Activated CD4-positive, alpha-beta T cell treated with anti-CD3 and anti-CD28 coated beads, Interleukin-2, amount 50 U/mL, for 16 hours (primary cell): ENCODE measurements around the gene NID2.

Source experiments
- DNase-seq: peaks from one replicate; pipeline ENCODE4 v3.0.0-alpha.2; 2020

NID2 gene, protein sequence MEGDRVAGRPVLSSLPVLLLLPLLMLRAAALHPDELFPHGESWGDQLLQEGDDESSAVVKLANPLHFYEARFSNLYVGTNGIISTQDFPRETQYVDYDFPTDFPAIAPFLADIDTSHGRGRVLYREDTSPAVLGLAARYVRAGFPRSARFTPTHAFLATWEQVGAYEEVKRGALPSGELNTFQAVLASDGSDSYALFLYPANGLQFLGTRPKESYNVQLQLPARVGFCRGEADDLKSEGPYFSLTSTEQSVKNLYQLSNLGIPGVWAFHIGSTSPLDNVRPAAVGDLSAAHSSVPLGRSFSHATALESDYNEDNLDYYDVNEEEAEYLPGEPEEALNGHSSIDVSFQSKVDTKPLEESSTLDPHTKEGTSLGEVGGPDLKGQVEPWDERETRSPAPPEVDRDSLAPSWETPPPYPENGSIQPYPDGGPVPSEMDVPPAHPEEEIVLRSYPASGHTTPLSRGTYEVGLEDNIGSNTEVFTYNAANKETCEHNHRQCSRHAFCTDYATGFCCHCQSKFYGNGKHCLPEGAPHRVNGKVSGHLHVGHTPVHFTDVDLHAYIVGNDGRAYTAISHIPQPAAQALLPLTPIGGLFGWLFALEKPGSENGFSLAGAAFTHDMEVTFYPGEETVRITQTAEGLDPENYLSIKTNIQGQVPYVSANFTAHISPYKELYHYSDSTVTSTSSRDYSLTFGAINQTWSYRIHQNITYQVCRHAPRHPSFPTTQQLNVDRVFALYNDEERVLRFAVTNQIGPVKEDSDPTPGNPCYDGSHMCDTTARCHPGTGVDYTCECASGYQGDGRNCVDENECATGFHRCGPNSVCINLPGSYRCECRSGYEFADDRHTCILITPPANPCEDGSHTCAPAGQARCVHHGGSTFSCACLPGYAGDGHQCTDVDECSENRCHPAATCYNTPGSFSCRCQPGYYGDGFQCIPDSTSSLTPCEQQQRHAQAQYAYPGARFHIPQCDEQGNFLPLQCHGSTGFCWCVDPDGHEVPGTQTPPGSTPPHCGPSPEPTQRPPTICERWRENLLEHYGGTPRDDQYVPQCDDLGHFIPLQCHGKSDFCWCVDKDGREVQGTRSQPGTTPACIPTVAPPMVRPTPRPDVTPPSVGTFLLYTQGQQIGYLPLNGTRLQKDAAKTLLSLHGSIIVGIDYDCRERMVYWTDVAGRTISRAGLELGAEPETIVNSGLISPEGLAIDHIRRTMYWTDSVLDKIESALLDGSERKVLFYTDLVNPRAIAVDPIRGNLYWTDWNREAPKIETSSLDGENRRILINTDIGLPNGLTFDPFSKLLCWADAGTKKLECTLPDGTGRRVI (N-terminal part only)

DNA sequence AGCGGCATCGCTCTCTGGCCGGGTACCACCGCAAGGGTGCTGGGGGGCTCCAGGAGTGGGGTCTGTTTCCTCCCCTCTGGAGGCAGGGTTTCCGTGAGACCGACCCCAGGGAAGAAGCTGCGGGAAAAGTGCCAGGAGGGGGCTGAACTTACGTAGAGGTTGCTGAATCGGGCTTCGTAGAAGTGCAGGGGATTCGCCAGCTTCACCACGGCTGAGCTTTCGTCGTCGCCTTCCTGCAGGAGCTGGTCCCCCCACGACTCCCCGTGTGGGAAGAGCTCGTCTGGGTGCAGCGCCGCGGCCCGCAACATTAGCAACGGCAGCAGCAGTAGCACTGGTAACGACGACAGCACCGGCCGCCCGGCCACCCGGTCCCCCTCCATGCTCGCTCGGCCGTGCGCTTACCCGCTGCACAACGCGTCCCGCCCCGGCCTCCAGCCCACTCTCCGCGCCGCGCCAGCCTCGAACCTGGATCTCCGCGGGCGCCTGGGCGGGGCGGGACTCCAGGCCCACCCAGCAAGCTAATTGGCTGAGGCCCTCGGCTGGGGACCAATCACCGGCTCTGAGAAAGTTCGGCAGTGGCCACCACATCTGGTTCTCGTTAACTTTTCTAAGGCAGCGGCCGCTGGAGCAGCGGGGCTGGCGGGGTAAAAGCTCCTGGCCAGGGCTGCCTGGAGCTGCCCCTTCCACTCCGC, at the start of gene NID2:
TSS of gene NID2 (minus strand) at position 445 of the 692 bp plus-strand sequence. CDS start at position 380, 65 bp downstream.
- DNase-seq = peak; percentile 51

DNA sequence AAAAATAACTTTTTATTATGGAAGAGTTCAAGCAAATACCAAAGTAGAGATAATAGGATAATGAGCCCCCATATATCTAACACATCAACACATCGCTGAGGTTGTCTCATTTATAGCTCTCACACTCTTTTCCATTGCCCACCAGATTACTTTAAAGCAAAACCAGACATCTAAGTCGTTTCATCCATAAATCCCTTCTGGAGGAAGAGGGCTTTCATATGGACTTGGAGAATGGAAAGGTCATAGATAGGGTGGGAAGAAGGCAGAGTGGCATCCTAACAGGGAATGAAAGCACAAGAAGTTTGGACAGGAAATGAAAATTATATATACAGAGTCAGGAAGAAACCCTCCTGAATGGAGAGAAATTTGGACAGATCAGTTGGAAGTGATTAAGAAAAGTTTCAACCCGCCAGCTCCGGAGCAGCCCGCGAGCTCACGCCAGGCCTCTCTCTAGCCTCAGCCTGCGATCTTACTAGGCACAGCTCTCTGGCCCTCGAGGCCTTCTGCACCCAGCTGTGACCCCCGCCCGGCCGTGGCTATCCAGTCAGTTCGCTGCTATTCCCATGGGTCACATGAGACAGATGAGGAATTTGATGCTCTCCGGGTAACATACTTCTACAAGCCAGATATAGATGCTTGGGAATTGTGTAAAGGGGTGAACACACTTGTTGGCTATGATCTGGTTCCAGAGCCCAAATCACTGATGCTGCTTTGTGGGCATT, 48.4 kb upstream of the NID2 start:
- DNase-seq = no peak

DNA sequence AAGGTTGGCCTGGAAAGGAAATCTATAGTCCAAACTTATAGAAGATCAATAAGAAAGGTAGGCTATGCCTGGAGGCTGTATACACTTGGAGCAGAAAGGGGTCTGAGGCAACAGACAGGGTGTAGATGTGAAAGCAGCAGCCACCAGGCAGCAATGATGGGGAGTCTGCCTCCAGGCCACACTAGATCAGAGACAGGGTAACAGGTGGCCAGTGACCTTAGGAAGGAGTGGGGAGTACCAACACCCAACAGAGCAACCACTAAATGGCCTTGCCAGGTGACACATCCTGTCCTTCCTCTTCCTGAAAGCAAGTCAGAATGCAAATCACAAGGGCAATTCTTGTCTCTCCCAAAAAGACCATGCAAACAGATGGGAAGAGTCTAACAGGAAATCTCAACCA, 46.4 kb upstream of the NID2 start:
- DNase-seq = no peak

DNA sequence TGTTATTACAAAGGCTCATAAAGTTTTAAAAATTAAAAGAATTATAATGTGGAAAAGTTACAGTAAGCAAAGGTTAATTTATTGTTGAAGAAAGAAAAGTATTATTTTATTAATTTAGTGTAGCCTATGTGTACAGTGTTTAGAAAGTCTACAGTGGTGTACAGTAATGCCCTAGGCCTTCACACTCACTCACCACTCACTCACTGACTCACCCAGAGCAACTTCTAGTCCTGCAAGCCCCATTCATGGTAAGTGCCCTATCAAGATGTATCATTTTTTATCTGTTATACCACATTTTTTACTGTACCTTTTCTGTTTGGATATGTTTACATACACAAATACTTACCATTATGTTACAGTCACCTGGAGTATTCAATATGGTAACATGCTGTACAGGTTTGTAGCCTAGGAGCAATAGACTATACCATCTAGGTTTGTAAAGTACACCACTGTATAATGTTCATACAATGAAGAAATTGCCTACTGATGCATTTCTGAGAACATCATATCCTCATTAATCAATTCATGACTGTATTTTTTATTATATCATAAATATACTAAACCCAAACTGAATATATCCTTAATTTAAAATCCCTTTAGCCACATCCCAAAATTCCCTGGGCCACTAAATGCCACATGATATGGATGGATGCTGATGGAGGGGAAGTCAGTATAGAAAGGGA, 43.6 kb upstream of the NID2 start:
- DNase-seq = no peak

DNA sequence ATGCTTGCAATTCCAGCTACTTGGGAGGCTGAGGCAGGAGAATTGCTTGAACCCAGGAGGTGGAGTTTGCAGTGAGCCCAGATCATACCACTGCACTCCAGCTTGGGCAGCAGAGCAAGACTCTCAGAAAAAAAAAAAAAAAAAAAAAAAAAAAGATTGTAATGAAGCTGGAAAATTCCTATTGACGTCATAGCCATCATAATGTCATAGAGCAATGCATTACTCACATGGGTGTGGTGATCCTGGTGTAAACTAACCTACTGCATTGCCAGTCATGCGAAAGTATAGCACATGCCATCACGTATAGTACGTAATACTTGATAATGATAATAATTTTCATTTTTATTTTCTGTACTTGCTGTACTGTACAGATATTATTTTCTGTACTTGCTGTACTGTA, 42.7 kb upstream of the NID2 start:
- no peak for DNase-seq

DNA sequence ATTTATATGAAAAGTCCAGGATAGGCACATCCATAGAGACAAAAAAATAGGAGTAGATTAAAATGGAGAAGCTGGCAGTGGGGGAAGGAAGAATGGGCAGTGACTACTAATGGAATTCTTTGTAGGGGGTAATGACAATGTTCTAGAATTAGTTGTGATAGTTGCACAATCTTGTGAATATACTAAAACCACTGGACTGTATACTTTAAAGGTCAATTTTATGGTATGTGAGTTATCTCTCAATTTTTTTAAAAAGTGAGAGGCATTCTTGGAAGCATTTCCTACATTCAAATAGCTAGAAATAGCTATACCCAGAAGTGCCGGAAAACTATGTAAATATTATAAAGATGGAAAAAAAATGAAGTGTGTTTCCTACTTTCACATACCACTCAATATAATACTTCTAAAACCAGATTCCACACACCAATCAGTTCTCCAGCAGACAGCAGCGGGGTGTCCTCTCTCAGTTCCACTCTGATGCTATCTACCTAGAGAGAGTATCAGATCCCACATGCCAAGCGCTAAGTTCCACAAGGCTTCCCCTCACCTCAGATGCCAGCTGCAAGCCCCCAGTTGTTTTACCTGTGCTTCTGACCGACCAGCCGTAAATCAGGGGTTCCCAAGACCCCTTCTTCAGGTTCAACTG, 41.7 kb upstream of the NID2 start:
- DNase-seq = no peak

DNA sequence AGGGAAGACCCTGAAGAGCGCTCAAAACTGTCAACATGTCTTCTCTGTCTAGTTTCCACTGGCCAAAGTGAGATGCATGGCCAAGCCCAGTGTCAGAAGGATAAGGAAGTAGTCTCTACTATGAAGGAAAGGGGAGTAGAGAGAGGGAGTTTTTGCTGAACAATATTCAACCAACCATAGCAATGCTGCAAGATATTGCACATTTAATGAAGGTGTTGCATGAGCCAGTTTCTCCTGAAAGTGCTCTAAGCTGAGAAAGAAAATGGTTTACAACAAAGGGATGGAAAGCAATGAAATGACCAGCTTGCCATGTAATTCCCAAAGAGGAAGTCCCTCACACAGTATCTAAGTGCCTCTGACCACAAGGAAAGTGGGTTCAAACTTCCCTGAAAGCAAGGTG, 40.0 kb upstream of the NID2 start:
- no peak for DNase-seq

DNA sequence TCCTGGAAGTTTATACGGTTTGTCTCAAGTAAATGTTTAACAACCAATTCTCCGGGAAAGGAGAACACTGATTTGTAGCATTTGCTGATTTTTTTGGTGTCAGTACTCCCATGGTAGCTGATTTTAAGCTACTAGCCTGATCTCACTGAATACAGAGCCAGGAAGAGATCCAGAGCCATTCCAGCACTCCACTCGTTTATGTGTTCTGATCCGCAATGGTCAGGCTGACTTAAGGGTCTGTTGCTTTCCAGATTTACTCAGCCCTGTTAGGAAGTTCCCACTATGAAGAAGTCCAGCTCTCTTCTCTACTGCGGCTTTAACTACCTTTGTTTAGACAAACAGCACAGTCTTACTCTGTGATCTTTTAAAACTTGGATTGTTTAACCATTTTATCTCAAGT, 38.0 kb upstream of the NID2 start:
- DNase-seq = no peak

DNA sequence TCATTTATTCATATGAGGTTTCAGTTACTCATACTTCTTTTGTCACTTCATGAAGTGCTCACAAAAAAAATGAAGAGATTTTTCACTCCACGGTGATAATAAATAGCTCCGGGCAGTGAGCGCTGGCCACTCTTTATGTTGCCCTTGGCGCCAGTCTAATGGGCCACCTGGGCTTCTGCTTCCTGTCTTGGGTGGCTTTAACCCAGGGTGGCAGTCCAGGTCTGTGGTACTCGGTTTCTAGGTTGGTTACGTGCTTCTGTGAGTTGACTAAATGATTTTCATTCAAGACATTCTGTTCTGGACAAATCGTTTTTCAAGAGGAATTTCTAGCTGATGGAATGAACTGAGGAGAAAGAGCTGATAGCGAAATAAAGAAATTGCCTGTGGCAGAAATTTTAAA, 34.6 kb upstream of the NID2 start:
- no peak for DNase-seq

DNA sequence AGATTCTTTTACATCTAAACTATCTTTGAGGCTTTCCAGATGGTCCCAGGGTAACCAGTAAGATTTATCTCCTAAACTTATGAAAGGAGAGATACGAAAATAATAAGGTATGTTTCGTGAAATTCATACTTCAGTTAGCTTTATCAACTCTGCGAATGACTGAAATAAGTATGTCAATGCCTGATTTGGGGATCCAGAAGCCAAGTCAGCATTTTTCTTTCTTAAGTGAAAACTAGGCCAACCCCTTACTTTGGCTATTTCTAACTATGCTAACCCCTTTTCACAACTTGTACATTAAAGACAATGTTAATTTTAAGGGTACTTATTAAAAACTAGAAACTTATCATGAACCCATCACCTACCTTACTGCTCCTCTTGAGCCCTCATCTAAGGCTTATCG, 26.9 kb upstream of the NID2 start:
- DNase-seq = no peak

DNA sequence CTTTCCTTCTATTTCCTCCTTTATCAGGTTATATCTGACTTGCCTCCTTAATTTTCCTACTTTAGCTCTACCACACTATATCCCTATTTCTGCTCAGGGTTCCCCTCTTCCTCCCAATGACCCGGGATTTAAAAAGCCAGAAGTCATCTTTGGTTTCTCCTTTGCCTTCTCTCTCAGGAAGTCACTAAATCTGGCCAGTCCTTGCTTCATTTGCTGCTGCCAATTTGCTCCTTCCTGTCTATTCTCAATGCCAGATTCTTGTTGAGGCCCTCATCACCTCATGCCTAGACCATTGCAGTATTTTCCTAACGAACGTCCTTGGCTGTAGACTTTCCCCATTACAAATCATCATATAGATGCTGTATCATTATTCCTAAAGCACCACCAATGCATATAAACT, 26.5 kb upstream of the NID2 start:
- DNase-seq = no peak

DNA sequence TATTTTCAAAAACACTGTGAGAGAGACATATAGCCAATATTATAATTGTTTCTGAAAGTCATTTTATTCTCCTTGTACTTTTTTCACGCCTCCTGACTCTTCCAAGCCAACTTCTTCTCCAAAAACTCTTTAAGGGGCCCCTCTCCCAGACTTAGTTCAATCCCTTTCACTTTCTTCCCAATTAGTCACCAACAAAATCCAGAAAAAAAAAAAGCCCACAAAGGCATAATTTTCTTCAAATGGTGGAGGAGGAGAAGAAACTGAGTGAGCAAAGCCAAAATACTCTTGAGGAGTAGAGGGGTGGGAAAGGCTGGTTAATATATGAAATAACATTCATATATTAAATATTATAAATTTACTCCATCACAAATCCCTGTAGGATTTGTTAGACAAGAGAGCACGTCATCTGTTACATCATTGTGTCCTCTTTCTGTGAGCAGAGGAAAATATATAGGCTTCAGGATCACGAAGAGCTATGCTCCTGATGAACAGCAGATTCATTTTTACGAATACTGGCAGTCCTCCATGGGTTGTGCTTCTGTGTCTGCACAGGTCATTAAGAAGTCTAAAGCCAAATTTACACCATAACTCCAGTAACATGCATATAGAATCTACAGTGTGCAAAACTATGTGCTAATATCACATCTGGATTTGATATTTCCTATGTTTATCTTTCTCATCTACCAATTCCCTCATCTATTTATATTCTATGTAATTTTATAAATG, 25.9 kb upstream of the NID2 start:
- no peak for DNase-seq

DNA sequence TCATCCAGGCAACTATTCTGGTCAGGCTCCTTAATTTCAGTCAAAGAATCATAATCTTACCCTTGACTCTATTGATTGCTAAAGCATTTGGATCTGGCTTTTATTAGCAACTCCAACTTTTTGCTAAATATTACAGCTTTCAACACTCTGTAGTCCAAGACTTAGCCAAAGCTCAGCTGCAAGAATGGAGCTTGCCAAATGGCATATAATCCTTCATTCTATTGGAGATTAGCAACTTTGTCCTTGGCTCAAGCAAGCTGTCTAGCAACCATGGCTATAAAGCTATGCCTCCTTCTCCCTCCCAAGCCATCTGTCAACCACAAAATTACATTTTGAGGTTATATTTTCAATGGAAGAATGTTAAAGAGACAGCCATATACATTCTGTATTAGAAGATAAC, 23.1 kb upstream of the NID2 start:
- no peak for DNase-seq

DNA sequence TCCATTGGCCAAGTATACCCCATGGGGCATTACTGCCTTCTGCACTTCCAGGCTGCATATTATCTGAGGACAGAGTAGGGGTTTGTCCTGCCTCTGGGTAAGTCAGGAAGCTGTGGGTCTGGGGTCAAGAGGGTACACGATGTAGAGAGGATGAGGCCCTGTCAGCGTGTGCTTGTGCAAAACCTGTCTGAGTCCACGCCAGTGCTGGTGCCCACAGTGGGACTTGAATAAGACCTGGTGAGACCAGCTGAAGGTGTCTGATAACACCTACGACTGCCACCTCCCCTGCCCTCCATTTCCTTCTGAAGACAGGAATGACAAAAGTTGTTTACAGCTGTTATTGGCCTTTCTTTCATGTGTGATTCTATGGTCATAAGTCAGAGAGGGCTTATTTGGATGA, 22.1 kb upstream of the NID2 start:
- no peak for DNase-seq

DNA sequence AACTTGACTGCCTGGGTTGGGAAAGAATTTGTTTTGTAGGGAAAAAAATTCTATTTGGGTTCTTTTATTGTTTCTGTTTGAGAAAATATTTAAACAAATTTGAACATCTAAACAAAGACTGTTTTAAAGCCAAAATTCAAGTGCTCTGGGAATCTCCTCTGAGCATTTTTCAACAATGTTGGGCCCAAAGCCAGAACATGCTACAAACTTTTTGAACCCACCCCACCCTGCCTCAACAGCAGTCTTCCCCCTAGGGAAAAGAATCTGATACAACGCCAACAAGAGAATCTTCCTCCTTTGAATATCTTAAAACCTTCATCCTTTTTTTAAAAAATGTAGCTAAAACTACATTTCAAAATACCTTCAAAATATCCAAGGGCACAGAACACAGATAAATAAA, 20.4 kb upstream of the NID2 start:
- no peak for DNase-seq

DNA sequence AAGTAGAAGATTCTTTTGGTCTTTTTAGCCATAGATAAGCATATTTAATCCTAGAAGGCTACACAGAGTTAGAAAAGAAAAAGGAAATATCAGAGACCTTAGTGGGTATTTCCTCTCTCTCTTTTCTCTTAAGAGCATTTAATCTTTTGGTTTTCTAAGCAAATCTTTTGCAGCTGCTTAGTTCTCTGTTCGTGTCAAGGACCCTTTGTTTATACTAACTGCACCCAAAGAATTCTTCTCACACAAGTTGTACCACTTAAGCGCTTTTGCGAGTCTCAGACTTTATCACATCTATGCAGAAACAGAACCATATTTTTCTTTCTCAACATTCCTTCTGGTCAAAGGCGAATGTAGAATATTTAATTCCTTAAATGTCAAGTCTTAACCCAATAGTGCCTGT, 17.9 kb upstream of the NID2 start:
- no peak for DNase-seq

DNA sequence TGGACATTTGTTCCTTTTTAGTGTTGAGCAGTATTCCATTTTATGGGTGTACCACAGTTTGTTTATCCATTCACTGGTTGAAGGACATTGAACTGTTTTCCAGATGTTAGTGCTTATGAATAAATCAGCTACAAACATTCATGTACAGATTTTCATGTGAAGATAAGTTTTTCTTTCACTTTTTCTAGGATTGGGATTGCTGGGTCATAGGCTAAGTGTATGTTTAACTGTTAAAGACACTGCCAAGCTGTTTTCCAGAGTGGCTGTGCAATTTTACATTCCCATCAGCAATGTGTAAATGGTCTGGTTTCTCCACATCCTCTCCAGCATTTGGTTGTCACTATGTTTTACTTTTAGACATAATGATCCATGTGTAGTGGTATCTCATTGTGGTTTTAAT, 14.0 kb upstream of the NID2 start:
- no peak for DNase-seq

DNA sequence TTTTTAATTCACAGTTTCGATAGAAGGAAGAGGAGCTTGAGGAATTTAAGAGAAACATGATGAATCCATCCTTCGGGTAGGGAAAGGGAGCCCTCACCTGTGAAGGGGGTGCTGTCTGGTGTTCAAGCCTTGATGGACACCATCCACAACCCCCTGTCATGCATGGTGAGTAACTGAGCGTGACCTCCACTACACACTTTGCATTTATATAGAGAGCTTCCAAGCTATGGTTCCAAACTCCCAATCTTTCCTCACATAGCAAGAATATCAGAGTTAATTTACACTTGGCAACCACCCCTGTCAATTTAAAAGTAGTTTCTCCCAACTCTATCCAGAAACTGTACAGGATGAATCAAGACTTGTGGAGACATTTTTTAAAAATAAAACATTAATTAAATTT, 13.1 kb upstream of the NID2 start:
- no peak for DNase-seq

DNA sequence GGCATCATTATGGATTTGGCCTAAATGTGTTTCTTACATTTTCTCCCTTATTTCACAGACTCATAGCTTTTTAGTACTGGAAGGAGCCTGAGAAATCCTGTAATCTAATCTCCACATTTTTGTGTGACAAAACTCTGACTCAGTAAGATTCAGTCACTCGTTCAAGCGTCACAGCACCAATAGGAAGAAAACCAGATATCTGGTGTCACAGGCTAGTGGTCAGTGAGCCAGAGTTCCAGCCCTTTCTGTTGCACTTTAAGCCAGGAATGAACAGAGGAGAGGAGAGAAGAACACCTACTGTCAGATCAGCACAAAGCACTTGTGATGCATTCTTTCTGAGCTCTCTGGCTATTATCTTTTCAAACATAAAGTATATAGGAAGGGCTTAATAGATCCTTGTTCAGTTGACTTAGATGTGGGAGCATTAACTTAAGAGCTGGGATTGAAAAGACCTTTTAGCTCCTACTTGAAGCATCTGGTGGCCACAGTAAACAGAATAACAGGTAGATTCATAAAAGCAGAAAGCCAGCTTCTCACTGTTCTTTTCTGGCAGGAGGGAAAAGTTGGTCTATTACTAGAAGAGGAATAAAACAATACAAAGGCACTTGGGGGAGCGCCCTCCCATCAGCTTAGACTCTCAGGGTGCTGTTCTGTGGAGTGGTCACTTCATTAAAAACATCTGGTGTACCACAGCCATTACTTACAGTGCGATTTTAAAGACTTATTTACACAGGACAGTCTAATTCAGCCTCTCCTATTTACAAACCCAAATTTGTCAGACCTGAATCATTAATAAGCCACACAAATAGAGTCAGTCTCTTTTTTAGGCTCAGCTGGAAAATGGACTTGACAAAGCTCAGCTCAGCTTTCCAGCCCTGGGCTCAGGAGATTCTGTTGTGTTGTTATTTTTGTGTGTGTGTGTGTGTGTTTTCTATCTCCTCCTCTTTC, 12.2 kb upstream of the NID2 start:
- DNase-seq = no peak
